ENCODE measurements around the gene KCNH4. TPM values are rescaled to one million over a fixed set of nuclear protein-coding genes. Genes with fewer than 3 reads are reported as not detected.

KCNH4 gene
- polyA plus RNA-seq, 3 donors, result 0.05 TPM; not detected in 2

DNA sequence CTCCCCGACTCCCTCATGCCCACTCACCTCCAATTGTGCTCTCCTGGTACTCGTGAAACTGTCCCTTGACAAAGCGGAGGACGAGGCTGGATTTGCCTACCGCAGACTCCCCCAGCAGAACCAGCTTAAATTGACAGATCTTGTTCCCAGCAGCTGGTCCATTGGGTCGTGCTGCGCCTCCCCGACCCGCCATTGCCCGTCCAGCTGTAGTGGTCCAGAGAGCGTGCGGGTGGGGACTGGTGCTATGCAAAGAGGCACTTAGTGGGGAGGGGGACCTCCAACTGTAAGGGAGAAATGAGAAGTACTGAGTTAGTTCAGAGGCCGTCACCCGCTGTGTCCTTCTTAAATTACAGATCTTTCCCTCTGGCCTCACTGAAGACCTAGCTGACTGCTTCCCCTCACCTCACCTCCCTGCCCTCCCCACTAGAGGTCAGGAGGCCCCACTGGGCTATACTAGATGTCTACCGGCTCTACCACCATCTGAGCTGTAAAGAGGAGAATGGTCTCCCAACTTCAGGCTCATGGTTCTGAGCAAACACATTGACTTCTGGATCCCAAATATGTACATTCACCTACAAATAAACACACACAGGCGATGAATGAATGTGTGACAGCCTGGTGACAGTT is 50.5 kb downstream of the KCNH4 start:
- H4K20me1 ChIP-seq (ENCODE audit: insufficient read depth, low read length), result peaks cover 97% of the 10 kb centered on the region
- no peak overlapping the region for H3K4me2 ChIP-seq (replicated peaks; ENCODE audit: extremely low read depth, low read length, poor library complexity, severe bottlenecking)
- H3K36me3 ChIP-seq (replicated peaks in 1 of 2; ENCODE audit: control insufficient read depth in 1 of 2, insufficient read depth in 2 of 2, low read length in 2 of 2), result peaks cover 52 to 65% of the 10 kb centered on the region in 2 donors
- Mint-ChIP-seq H3K4me3 (no peak overlapping the region), H3K27ac (peak overlapping the region in 6 of 7 donors; percentile 8 to 54 (median 38)), H3K9me3 (no peaks in the 10 kb centered on the region), H3K27me3 (ENCODE audit: low read depth in 3 of 3) (no peaks in the 10 kb centered on the region), H3K4me1 (peaks cover 51% of the 10 kb centered on the region), H3K36me3 (peaks cover 64 to 66% of the 10 kb centered on the region in 2 donors)
- H3K4me3 ChIP-seq (replicated peaks in 1 of 3; ENCODE audit: low read depth in 2 of 3, low read length in 3 of 3), result no peak overlapping the region
- no peak overlapping the region for H2AFZ ChIP-seq (ENCODE audit: insufficient read depth, low read depth, low read length, poor library complexity, severe bottlenecking)
- TF ChIP-seq CTCF (IDR thresholded peaks at IDR 0.05), result no peak
- H3K27ac ChIP-seq (ENCODE audit: low read depth in 1 of 2, low read length in 2 of 2), result peak overlapping the region in 1 of 2 donors; percentile 84
- H3K4me1 ChIP-seq (ENCODE audit: control insufficient read depth in 1 of 2, insufficient read depth in 2 of 2, low read length in 2 of 2), result peaks cover 48 to 49% of the 10 kb centered on the region in 2 donors
- no peak overlapping the region for H3K9ac ChIP-seq (ENCODE audit: insufficient read depth, low read length, poor library complexity, severe bottlenecking)
- DNase-seq, result no peak
- H3K9me3 ChIP-seq (replicated peaks in 1 of 2; ENCODE audit: control insufficient read depth in 1 of 2, insufficient read depth in 1 of 2, low read length in 2 of 2), result no peaks in the 10 kb centered on the region
- WGBS (ENCODE audit: insufficient coverage), result 99% methylated on average over 10 of the region's 16 CpGs
- intact Hi-C loops (cut with micrococcal nuclease), result no loop called here
- no peaks in the 10 kb centered on the region for H3K27me3 ChIP-seq (ENCODE audit: control insufficient read depth in 2 of 2, insufficient read depth in 2 of 2, low read length in 2 of 2)
- peaks cover 57% of the 10 kb centered on the region for H3K79me2 ChIP-seq (ENCODE audit: insufficient read depth, low read length)

DNA sequence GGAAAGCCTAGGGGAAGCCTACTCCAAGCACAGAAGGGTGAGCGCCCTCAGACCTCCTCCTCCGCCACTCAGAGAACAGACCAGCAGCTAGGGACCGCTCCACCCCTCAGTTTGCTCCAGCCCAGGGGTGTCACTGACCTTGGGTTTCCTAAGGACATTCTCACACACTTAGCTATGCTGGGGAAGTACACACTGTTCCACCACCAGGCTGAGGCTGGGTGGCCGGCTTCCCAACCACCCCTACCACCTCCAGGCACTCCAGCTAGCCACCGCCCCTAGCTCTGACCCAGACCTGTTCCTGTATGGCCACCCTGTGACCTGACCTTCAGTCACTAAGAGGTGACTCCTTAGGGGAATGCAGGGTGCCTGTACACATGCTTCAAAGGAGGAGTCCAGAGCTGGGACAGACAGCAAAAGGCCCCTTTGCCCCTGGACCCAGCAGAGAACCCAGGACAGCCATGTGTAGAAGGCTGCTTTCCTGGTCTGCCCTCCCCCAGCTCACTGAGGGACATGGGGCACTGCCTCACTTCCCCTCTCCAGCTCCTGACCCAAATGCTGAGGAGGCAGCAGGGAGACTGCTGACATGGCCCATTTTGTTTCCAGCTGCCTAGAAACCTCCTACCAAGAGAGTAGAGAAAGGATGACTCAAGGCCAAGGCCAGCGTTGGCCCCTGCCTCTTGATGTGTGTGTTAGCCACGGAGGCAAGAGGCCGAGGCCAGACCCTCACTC is 51.7 kb downstream of the KCNH4 start:
- Mint-ChIP-seq H3K9me3 (no peaks in the 10 kb centered on the region), H3K27me3 (ENCODE audit: low read depth in 3 of 3) (no peaks in the 10 kb centered on the region), H3K36me3 (peaks cover 71 to 72% of the 10 kb centered on the region in 2 donors), H3K4me1 (peaks cover 42% of the 10 kb centered on the region), H3K4me3 (no peak overlapping the region), H3K27ac (peak overlapping the region in 5 of 7 donors; percentile 32 to 62 (median 58))
- Histone ChIP-seq H3K79me2 (ENCODE audit: insufficient read depth, low read length) (peaks cover 46% of the 10 kb centered on the region), H3K4me3 (replicated peaks in 1 of 3; ENCODE audit: low read depth in 2 of 3, low read length in 3 of 3) (no peak overlapping the region), H3K36me3 (replicated peaks in 1 of 2; ENCODE audit: control insufficient read depth in 1 of 2, insufficient read depth in 2 of 2, low read length in 2 of 2) (peaks cover 58 to 73% of the 10 kb centered on the region in 2 donors), H3K4me2 (replicated peaks; ENCODE audit: extremely low read depth, low read length, poor library complexity, severe bottlenecking) (no peak overlapping the region), H2AFZ (ENCODE audit: insufficient read depth, low read depth, low read length, poor library complexity, severe bottlenecking) (no peak overlapping the region), H3K9ac (ENCODE audit: insufficient read depth, low read length, poor library complexity, severe bottlenecking) (no peak overlapping the region), H4K20me1 (ENCODE audit: insufficient read depth, low read length) (peaks cover 94% of the 10 kb centered on the region), H3K27me3 (ENCODE audit: control insufficient read depth in 2 of 2, insufficient read depth in 2 of 2, low read length in 2 of 2) (no peaks in the 10 kb centered on the region), H3K9me3 (replicated peaks in 1 of 2; ENCODE audit: control insufficient read depth in 1 of 2, insufficient read depth in 1 of 2, low read length in 2 of 2) (no peaks in the 10 kb centered on the region), H3K27ac (ENCODE audit: low read depth in 1 of 2, low read length in 2 of 2) (peak overlapping the region in 1 of 2 donors; percentile 84), H3K4me1 (ENCODE audit: control insufficient read depth in 1 of 2, insufficient read depth in 2 of 2, low read length in 2 of 2) (peaks cover 37 to 38% of the 10 kb centered on the region in 2 donors)
- 100% methylated on average over 4 of the region's 8 CpGs for WGBS (ENCODE audit: insufficient coverage)
- no peak for DNase-seq
- TF ChIP-seq CTCF (IDR thresholded peaks at IDR 0.05), result no peak
- intact Hi-C loops (cut with micrococcal nuclease), result no loop called here

All from CD14-positive monocyte (primary cell).